ENCODE measurements around the gene PAXX. TPM values are rescaled to one million over a fixed set of nuclear protein-coding genes. Genes with fewer than 3 reads are reported as not detected.
"Not testable (repeated sequence)": the region's sequence is repeated elsewhere in the genome, so short reads cannot be mapped to it uniquely, and the experiment has no call there.

Gene PAXX
- total and polyA plus RNA-seq, 12 donors = 12.7 to 131 (median 17.1) TPM

DNA sequence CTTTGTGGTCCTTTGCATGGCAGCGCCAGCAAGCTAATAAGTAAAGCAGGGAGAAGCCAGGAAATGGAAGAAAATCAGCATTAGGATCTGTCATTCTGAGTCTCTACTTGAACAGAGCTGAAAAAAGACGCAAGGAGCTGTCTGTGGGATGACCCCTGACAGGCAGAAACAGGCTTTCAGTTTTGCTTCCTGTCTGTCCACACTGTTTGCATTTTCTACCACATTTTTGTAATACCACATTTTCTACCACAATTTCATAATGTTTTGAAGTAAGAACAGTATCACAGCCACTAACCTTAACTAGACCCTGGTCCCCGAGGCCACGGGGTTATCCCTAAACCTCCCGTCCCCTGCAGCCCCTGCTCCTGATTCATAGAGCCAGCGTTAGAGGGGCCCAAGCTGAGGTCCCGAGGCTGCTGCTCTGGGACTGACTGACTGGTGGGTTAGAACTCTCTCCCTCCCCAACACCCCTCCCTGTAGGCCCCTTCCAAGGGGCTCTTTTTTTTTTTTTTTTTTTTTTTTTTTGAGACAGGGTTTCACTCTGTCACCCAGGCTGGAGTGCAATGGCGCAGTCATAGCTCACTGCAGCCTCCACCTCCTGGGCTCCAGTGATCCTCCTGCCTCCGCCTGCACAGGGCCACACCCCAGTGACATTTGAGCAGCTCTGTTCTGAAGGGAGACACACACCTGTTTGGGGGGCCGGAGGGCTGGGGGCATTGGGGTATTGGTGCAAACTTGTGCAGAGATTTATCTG, 8.1 kb downstream of the PAXX start:
- Histone ChIP-seq H3K27ac (peak overlapping the region in 2 of 10 donors; percentile 15 to 80), H3K36me3 (no peaks in the 10 kb centered on the region), H3K27me3 (peaks cover 0 to 24% (median 4%) of the 10 kb centered on the region in 7 donors), H3K4me3 (no peak overlapping the region), H3K9me3 (peaks cover 0 to 11% (median 0%) of the 10 kb centered on the region in 11 donors), H3K4me1 (peaks cover 5 to 55% (median 18%) of the 10 kb centered on the region in 9 donors)
- ATAC-seq (no peak), DNase-seq (no peak)
- TF ChIP-seq, protein P1, sequence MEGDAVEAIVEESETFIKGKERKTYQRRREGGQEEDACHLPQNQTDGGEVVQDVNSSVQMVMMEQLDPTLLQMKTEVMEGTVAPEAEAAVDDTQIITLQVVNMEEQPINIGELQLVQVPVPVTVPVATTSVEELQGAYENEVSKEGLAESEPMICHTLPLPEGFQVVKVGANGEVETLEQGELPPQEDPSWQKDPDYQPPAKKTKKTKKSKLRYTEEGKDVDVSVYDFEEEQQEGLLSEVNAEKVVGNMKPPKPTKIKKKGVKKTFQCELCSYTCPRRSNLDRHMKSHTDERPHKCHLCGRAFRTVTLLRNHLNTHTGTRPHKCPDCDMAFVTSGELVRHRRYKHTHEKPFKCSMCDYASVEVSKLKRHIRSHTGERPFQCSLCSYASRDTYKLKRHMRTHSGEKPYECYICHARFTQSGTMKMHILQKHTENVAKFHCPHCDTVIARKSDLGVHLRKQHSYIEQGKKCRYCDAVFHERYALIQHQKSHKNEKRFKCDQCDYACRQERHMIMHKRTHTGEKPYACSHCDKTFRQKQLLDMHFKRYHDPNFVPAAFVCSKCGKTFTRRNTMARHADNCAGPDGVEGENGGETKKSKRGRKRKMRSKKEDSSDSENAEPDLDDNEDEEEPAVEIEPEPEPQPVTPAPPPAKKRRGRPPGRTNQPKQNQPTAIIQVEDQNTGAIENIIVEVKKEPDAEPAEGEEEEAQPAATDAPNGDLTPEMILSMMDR (IDR thresholded peaks at IDR 0.05) = no peak
- intact Hi-C loops (cut with DNase I) = no loop called here
- 72 to 80% methylated on average over 10 of the region's 10 CpGs for WGBS, 2 donors

DNA sequence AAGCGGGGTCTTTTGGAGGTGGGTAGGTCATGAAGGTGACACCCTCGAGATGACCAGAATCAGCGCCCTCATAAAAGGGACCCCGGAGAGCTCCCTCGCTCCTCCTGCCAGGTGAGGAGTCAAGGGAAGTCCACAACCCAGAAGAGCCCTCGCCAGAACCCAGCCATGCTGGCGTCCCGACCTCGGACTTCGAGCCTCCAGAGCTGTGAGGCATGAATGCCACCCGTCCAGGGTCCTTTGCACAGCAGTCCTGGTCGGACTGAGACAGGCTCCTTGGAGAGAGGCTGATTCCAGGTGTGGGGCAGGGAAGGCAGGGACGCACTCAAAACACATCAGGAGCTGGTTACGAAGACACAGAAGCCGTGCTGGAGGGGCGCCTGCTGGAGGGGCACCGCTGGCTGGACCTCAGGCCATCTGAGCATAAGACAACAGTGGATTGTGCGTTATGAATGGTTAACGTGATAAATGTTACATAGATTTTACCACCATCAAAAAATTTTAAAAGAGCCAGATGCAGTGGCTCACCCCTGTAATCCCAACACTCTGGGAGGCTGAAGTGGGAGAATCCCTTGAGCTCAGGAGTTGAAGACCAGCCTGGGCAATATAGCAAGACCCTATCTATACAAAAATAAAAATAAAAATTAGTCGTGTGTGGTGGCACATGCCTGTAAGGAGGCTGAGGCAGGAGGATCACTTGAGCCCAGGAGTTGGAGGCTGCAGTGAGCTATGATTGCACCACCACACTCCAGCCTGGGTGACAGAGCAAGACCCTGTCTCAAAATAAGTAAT, 9.8 kb downstream of the PAXX start:
- DNase-seq (no peak), ATAC-seq (no peak)
- Histone ChIP-seq H3K4me3 (no peak overlapping the region), H3K9me3 (peaks cover 0 to 13% (median 0%) of the 10 kb centered on the region in 11 donors), H3K36me3 (no peaks in the 10 kb centered on the region), H3K27me3 (peaks cover 0 to 7% (median 0%) of the 10 kb centered on the region in 7 donors), H3K27ac (no peak overlapping the region), H3K4me1 (peaks cover 0 to 45% (median under 1%) of the 10 kb centered on the region in 9 donors)
- TF ChIP-seq, protein P1 (IDR thresholded peaks at IDR 0.05) = no peak
- intact Hi-C loops (cut with DNase I) = no loop called here
- WGBS, 2 donors = 87 to 91% methylated on average over 20 of the region's 20 CpGs

DNA sequence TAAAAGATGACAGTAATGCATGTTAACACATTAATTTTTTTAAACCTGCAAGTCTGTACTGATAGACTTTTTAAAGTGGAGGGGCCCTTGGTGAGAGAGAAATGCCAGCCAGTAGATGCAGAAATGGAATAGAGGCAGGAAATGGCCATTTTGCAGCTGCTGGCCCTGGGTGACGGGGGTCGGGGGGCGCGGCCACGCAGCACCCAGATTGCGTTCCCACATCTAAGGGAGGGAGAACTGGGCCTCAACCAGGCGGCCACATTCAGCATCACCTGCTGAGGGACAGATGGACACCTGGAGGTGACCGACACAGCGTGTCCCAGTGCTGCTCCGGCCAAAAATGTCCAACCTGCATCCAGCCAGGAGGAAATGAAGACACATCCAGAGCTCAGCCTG, 10.4 kb downstream of the PAXX start:
- WGBS, 2 donors = 86 to 88% methylated on average over 10 of the region's 10 CpGs
- Histone ChIP-seq H3K9me3 (peaks cover 0 to 13% (median 0%) of the 10 kb centered on the region in 11 donors), H3K27me3 (peaks cover 0 to under 1% (median 0%) of the 10 kb centered on the region in 7 donors), H3K4me3 (no peak overlapping the region), H3K4me1 (peaks cover 0 to 39% (median 0%) of the 10 kb centered on the region in 9 donors), H3K27ac (no peak overlapping the region), H3K36me3 (peaks cover 0 to 2% (median 0%) of the 10 kb centered on the region in 9 donors)
- intact Hi-C loops (cut with DNase I) = no loop called here
- ATAC-seq (no peak), DNase-seq (no peak)
- TF ChIP-seq, protein P1 (IDR thresholded peaks at IDR 0.05) = no peak

DNA sequence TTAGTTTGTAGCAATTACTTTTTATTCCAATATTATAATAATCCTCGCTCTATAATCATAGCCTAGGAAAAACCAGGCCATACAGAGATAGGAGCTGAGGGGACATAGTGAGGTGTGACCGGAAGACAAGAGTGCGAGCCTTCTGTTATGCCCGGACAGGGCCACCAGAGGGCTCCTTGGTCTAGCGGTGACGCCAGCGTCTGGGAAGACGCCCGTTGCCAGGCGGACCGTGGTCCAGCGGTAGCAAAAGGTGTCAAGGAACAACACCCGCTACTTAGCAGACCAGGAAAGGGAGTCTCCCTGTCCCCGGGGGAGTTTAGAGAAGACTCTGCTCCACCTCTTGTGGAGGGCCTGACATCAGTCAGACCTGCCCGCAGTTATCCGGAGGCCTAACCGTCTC, 12.1 kb downstream of the PAXX start:
- H3K9me3 ChIP-seq = peaks cover 0 to 13% (median 0%) of the 10 kb centered on the region in 11 donors
- intact Hi-C loops (cut with DNase I); H3K4me3 ChIP-seq; ATAC-seq; DNase-seq; H3K27me3 ChIP-seq; H3K27ac ChIP-seq: not testable (repeated sequence)
- peaks cover 0 to 28% (median 0%) of the 10 kb centered on the region in 9 donors for H3K4me1 ChIP-seq
- 40 to 47% methylated on average over 17 of the region's 17 CpGs for WGBS, 2 donors
- H3K36me3 ChIP-seq = peaks cover 0 to 14% (median 0%) of the 10 kb centered on the region in 9 donors
- TF ChIP-seq, protein P1 (IDR thresholded peaks at IDR 0.05) = peak in 8 of 9 donors; percentile 13 to 50 (median 39)

Data from heart right ventricle (tissue), 16 donors.